Neural progenitor cell (in vitro differentiated cells): ENCODE results near the gene ZNF722. TPM values are rescaled to one million over a fixed set of nuclear protein-coding genes. Genes with fewer than 3 reads are reported as not detected.

Experiments
- DNase-seq: peaks from one replicate; pipeline ENCODE4 v3.0.0-alpha.2; 2016; ENCODE audit warnings: low spot score
- H2AFZ ChIP-seq: fragments of 200-600 bp; sonication (generic); replicated peaks from 2 replicates; pipeline ENCODE4 v1.6.1; 2016; ENCODE audit warnings: antibody characterized with exemption
- H3F3A ChIP-seq: fragments of 200-600 bp; sonication (generic); 2 replicates; pipeline ENCODE4 v1.6.1; 2016; ENCODE audit warnings: antibody characterized with exemption, low read depth
- H3K27ac ChIP-seq: fragments of 200-600 bp; sonication (generic); 2 replicates; pipeline ENCODE4 v1.5.1; 2016; ENCODE audit warnings: mild to moderate bottlenecking
- H3K27me3 ChIP-seq: fragments of 200-600 bp; sonication (generic); 2 replicates; pipeline ENCODE4 v1.6.1; 2016; ENCODE audit warnings: mild to moderate bottlenecking, moderate library complexity
- H3K36me3 ChIP-seq: fragments of 200-600 bp; sonication (generic); 2 replicates; pipeline ENCODE4 v1.5.1; 2016
- H3K4me1 ChIP-seq: fragments of 200-600 bp; sonication (generic); 2 replicates; pipeline ENCODE4 v1.6.1; 2016; ENCODE audit warnings: mixed run types
- H3K4me2 ChIP-seq: fragments of 200-600 bp; sonication (generic); 2 replicates; pipeline ENCODE4 v1.6.1; 2016
- H3K4me3 ChIP-seq: fragments of 200-600 bp; sonication (generic); 2 replicates; pipeline ENCODE4 v1.5.1; 2016
- H3K79me2 ChIP-seq: fragments of 200-600 bp; sonication (generic); 2 replicates; pipeline ENCODE4 v1.6.1; 2016; ENCODE audit warnings: low read depth
- H3K9ac ChIP-seq: fragments of 200-600 bp; sonication (generic); 2 replicates; pipeline ENCODE4 v1.6.1; 2016
- H3K9me3 ChIP-seq: fragments of 200-600 bp; sonication (generic); 2 replicates; pipeline ENCODE4 v1.5.1; 2016; ENCODE audit warnings: low read depth
- H4K20me1 ChIP-seq: fragments of 200-600 bp; sonication (generic); 2 replicates; pipeline ENCODE4 v1.6.1; 2016; ENCODE audit warnings: low read depth
- H3K27ac Mint-ChIP-seq: 3 replicates; pipeline ENCODE4 v1.8.0; 2021; ENCODE audit warnings: mixed read lengths
- H3K27me3 Mint-ChIP-seq: 2 replicates; pipeline ENCODE4 v1.8.0; 2022; ENCODE audit warnings: low read depth, mild to moderate bottlenecking, inconsistent platforms, moderate library complexity, mixed read lengths; ENCODE audit not compliant: insufficient read depth
- H3K36me3 Mint-ChIP-seq: 3 replicates; pipeline ENCODE4 v1.8.0; 2021; ENCODE audit warnings: mixed read lengths
- H3K4me1 Mint-ChIP-seq: 3 replicates; pipeline ENCODE4 v1.8.0; 2021; ENCODE audit warnings: mixed read lengths
- H3K4me3 Mint-ChIP-seq: 3 replicates; pipeline ENCODE4 v1.8.0; 2021; ENCODE audit warnings: mild to moderate bottlenecking, moderate library complexity, mixed read lengths
- H3K9me3 Mint-ChIP-seq: 3 replicates; pipeline ENCODE4 v1.8.0; 2020; ENCODE audit warnings: mixed read lengths
- CTCF ChIP-seq: fragments of 200-600 bp; sonication (generic); IDR thresholded peaks from 2 replicates; pipeline ENCODE4 v1.5.1; 2017; ENCODE audit warnings: antibody characterized with exemption, mild to moderate bottlenecking
- EZH2 ChIP-seq: fragments of 200-600 bp; sonication (generic); IDR thresholded peaks from 2 replicates; pipeline ENCODE4 v1.6.1; 2017; ENCODE audit warnings: antibody characterized with exemption, mild to moderate bottlenecking, moderate library complexity
- EZH2phosphoT487 ChIP-seq: fragments of 200-600 bp; sonication (generic); IDR thresholded peaks from 2 replicates; pipeline ENCODE4 v1.6.1; 2017; ENCODE audit warnings: antibody characterized with exemption
- total RNA-seq: library from RNA; depleted of rRNA; stranded (reverse); fragments of >200 nt; gene quantifications from 2 replicates; pipeline ENCODE4 v1.2.3, GENCODE V29; 2015; ENCODE audit warnings: low replicate concordance

ZNF722 gene
- total RNA-seq, 1 donor from 2014 or later = not detected

GRCh38 chr7:64035388-64035787, 36.7 kb downstream of the ZNF722 start:
- no peaks in the 10 kb centered on the region for H3F3A ChIP-seq
- TF ChIP-seq CTCF = no peak
- no peak for TF ChIP-seq EZH2phosphoT487
- TF ChIP-seq EZH2 = no peak
- no peaks in the 10 kb centered on the region for H3K36me3 Mint-ChIP-seq
- H3K4me1 ChIP-seq = no peaks in the 10 kb centered on the region
- H2AFZ ChIP-seq = no peak overlapping the region
- H3K4me3 ChIP-seq = no peak overlapping the region
- peaks cover 78% of the 10 kb centered on the region for H3K9me3 Mint-ChIP-seq
- no peaks in the 10 kb centered on the region for H3K4me1 Mint-ChIP-seq
- H3K9ac ChIP-seq = no peak overlapping the region
- H3K27ac Mint-ChIP-seq = no peak overlapping the region
- no peak for DNase-seq
- H3K27me3 Mint-ChIP-seq = peaks cover 4% of the 10 kb centered on the region
- no peaks in the 10 kb centered on the region for H3K79me2 ChIP-seq
- H3K9me3 ChIP-seq = peaks cover 20% of the 10 kb centered on the region
- no peak overlapping the region for H3K27ac ChIP-seq
- no peaks in the 10 kb centered on the region for H4K20me1 ChIP-seq
- no peak overlapping the region for H3K4me3 Mint-ChIP-seq
- H3K36me3 ChIP-seq = no peaks in the 10 kb centered on the region
- no peak overlapping the region for H3K4me2 ChIP-seq
- no peaks in the 10 kb centered on the region for H3K27me3 ChIP-seq

- Histone ChIP-seq H3K4me1 (no peaks in the 10 kb centered on the region), H3K79me2 (no peaks in the 10 kb centered on the region), H3K27ac (no peak overlapping the region), H3K4me2 (no peak overlapping the region), H3K9ac (no peak overlapping the region), H3K9me3 (peaks cover 16% of the 10 kb centered on the region), H3K36me3 (no peaks in the 10 kb centered on the region), H3K4me3 (no peak overlapping the region), H3K27me3 (no peaks in the 10 kb centered on the region), H2AFZ (no peak overlapping the region), H4K20me1 (no peaks in the 10 kb centered on the region), H3F3A (no peaks in the 10 kb centered on the region)
- peaks cover 73% of the 10 kb centered on the region for H3K9me3 Mint-ChIP-seq
- TF ChIP-seq EZH2 (no peak), EZH2phosphoT487 (no peak), CTCF (no peak)
- peaks cover 2% of the 10 kb centered on the region for H3K27me3 Mint-ChIP-seq
- H3K4me1 Mint-ChIP-seq = no peaks in the 10 kb centered on the region
- H3K4me3 Mint-ChIP-seq = no peak overlapping the region
- H3K36me3 Mint-ChIP-seq = no peaks in the 10 kb centered on the region
- no peak for DNase-seq
- no peak overlapping the region for H3K27ac Mint-ChIP-seq
These were observed 38.4 kb downstream of the ZNF722 start for GRCh38 chr7:64037095-64037494.

GRCh38 chr7:64045301-64046040, 46.8 kb downstream of the ZNF722 start, which contains the start of gene ZNF727:
Gene ZNF727 (plus strand): TSS chr7:64045434. CDS start chr7:64045622, 188 bp downstream.
- Mint-ChIP-seq H3K9me3 (peaks cover 56% of the 10 kb centered on the region), H3K27ac (no peak within 1 kb of the TSS), H3K4me3 (no peak within 1 kb of the TSS), H3K4me1 (no peaks in the 10 kb centered on the region), H3K36me3 (no peaks in the 10 kb centered on the region), H3K27me3 (peaks cover 8% of the 10 kb centered on the region)
- H4K20me1 ChIP-seq = no peaks in the 10 kb centered on the region
- no peaks in the 10 kb centered on the region for H3K27me3 ChIP-seq
- no peaks in the 10 kb centered on the region for H3K4me1 ChIP-seq
- H3K36me3 ChIP-seq = no peaks in the 10 kb centered on the region
- H3K9me3 ChIP-seq = peaks cover 14% of the 10 kb centered on the region
- no peak within 1 kb of the TSS for H3K4me3 ChIP-seq
- no peak within 1 kb of the TSS for H3K27ac ChIP-seq
- no peak for DNase-seq
- no peaks in the 10 kb centered on the region for H3K79me2 ChIP-seq
- H2AFZ ChIP-seq = no peak within 1 kb of the TSS
- no peak within 1 kb of the TSS for H3K9ac ChIP-seq
- no peaks in the 10 kb centered on the region for H3F3A ChIP-seq
- no peak within 1 kb of the TSS for H3K4me2 ChIP-seq
- TF ChIP-seq EZH2phosphoT487 (no peak), CTCF (no peak), EZH2 (no peak)
